Loucy (cell line): ENCODE measurements around the gene AAMP.

Source experiments
- EZH2phosphoT487 ChIP-seq: fragments of 200-600 bp; IDR thresholded peaks from 2 replicates; pipeline ENCODE4 v1.6.1; 2018; ENCODE audit warnings: antibody characterized with exemption, mild to moderate bottlenecking, moderate library complexity, borderline replicate concordance
- TF ChIP-seq, protein P1 (sequence below): fragments of 200-600 bp; sonication (generic); conservative IDR thresholded peaks from 2 replicates; pipeline ENCODE4 v1.5.1; 2014; ENCODE audit warnings: mild to moderate bottlenecking, antibody characterized with exemption, low read length

DNA sequence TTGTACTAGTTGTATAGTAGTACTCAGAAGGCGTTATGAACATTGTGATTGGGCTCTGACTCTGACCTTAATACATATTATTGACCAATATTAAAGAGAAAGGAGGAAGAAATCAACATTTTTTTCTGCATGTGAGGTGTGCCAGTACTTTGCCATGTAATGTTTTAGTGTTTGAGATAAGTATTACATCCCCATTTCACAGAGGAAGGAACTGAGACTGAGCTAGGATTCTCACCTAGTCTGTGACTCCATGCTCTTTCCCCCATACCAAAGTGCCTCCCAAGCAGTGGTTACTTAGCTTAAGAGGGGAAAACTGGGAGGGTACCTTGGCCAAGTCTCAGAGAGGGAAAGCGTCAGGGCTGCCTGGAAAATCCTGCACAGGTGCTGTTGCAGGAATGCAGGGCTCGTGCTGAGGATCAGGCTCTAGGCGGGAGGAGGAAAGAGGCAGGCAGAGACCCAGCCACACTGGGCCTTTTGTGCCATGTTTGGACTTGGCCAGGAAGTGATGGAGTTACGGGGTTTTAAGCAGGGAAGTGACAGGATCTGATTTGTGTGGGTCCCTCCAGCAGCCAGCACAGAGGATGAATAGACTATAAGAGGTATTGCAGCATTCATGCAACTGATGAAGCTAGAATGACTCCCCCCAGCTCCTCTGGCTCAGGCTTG lies 2.1 kb upstream of the AAMP start:
- TF ChIP-seq, protein P1, sequence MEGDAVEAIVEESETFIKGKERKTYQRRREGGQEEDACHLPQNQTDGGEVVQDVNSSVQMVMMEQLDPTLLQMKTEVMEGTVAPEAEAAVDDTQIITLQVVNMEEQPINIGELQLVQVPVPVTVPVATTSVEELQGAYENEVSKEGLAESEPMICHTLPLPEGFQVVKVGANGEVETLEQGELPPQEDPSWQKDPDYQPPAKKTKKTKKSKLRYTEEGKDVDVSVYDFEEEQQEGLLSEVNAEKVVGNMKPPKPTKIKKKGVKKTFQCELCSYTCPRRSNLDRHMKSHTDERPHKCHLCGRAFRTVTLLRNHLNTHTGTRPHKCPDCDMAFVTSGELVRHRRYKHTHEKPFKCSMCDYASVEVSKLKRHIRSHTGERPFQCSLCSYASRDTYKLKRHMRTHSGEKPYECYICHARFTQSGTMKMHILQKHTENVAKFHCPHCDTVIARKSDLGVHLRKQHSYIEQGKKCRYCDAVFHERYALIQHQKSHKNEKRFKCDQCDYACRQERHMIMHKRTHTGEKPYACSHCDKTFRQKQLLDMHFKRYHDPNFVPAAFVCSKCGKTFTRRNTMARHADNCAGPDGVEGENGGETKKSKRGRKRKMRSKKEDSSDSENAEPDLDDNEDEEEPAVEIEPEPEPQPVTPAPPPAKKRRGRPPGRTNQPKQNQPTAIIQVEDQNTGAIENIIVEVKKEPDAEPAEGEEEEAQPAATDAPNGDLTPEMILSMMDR = no peak
- TF ChIP-seq EZH2phosphoT487 = no peak
